ENCODE results near the gene SPATA12.
A peak's percentile ranks its signal among the peaks of the same experiment; 100 is the strongest.

The SPATA12 gene

DNA sequence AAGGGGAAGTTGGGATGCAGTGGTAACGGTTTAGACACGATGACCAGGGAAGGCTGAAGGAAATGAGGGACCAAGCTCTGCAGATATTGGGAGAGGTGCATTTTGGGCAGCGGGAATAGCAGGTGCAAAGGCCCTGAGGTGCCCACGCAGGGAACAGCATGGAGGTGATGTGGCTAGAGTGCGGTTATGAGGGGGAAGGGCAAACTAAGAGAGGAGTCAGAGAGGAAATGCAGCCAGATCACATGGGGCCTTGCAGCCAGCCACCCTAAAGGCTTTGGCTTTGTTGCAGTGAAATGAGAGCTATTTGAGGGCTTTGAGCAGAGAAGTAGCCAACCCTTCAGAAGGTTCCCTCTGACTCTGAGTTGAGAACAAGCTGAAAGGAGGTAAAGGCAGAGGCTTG lies 2.6 kb downstream of the SPATA12 start:
- no peak overlapping the region for H3K4me3 ChIP-seq (ENCODE audit: low read depth, low read length)
- DNase-seq (ENCODE audit: low read depth): no peak
- TF ChIP-seq, protein P1, sequence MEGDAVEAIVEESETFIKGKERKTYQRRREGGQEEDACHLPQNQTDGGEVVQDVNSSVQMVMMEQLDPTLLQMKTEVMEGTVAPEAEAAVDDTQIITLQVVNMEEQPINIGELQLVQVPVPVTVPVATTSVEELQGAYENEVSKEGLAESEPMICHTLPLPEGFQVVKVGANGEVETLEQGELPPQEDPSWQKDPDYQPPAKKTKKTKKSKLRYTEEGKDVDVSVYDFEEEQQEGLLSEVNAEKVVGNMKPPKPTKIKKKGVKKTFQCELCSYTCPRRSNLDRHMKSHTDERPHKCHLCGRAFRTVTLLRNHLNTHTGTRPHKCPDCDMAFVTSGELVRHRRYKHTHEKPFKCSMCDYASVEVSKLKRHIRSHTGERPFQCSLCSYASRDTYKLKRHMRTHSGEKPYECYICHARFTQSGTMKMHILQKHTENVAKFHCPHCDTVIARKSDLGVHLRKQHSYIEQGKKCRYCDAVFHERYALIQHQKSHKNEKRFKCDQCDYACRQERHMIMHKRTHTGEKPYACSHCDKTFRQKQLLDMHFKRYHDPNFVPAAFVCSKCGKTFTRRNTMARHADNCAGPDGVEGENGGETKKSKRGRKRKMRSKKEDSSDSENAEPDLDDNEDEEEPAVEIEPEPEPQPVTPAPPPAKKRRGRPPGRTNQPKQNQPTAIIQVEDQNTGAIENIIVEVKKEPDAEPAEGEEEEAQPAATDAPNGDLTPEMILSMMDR (IDR thresholded peaks at IDR 0.05; ENCODE audit: low read depth, low read length, missing control alignments): no peak

DNA sequence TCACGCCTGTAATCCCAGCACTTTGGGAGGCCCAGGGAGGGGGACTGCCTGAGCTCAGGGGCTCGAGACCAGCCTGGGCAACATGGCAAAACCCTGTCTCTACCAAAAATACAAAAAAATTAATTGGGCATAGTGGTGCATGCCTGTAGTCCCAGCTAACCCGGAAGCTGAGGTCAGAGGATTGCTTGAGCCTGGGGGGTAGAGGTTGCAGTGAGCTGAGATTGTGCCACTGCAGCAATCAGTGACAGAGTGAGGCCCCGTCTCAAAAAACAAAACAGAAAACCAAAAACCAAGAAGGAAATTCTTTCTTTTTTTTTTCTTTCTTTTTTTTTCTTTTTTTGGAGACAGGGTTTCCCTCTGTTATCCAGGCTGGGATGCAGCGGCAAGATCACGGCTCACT lies 3.5 kb downstream of the SPATA12 start:
- DNase-seq (ENCODE audit: low read depth): no peak
- TF ChIP-seq, protein P1 (IDR thresholded peaks at IDR 0.05; ENCODE audit: low read depth, low read length, missing control alignments): no peak
- H3K4me3 ChIP-seq (ENCODE audit: low read depth, low read length): no peak overlapping the region

DNA sequence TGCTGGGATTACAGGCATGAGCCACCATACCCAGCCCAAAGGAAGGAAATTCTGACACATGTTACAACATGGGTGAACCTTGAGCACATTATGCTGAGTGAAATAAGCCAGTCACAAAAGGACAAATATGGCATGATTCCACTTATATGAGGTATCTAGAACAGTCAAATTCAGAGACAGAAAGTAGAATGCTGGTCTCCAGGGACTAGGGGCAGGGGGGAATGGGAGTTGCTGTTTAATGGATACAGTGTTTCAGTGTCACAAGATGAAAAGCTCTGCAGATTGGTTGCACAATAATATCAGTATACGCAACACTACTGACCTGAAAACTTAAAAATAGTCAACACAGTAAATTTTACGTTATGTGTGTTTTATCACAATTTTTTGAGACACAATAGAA lies 4.1 kb downstream of the SPATA12 start:
- TF ChIP-seq, protein P1 (IDR thresholded peaks at IDR 0.05; ENCODE audit: low read depth, low read length, missing control alignments): no peak

DNA sequence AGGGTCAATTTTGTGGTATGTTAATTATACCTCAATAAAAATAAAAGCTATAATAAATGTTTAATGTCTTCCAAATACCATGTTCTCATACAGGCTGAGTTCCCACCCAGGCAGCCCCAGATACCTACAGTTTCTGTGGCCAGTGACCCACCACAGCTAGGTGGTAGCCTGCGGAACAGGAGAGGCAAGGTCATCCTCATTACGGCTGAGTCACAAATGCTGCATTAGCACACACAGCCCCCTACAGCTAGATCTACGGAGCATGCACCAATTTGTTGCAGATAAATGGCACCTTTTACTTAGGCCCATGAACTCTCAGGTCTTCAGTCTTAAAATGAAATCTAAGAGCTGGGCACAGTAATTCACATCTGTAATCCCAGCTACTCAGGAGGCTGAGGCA lies 5.1 kb downstream of the SPATA12 start:
- no peak overlapping the region for H3K4me3 ChIP-seq (ENCODE audit: low read depth, low read length)
- no peak for DNase-seq (ENCODE audit: low read depth)
- TF ChIP-seq, protein P1 (IDR thresholded peaks at IDR 0.05; ENCODE audit: low read depth, low read length, missing control alignments): no peak

More for the DNA sequence above, 4.1 kb downstream of the SPATA12 start:
- H3K4me3 ChIP-seq (ENCODE audit: low read depth, low read length): no peak overlapping the region
- DNase-seq (ENCODE audit: low read depth): no peak

DNA sequence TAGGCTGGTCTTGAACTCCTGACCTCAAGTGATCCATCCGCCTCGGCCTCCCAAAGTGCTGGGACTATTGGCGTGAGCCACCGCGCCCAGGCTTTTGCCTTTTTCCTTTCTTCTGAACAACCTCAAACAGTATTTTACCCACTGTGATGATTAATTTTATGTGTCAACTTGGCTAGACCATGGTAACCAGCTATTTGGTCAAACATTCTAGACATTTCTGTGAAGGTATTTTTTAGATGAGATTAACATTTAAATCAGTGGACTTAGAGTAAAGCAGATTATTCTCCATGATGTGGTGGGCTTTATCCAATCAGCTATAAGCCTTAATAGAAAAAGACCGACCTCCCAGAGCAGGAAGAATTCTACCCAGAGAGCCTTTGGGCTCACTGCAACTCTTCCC lies 6.0 kb downstream of the SPATA12 start:
- TF ChIP-seq, protein P1 (IDR thresholded peaks at IDR 0.05; ENCODE audit: low read depth, low read length, missing control alignments): no peak
- no peak for DNase-seq (ENCODE audit: low read depth)
- no peak overlapping the region for H3K4me3 ChIP-seq (ENCODE audit: low read depth, low read length)

DNA sequence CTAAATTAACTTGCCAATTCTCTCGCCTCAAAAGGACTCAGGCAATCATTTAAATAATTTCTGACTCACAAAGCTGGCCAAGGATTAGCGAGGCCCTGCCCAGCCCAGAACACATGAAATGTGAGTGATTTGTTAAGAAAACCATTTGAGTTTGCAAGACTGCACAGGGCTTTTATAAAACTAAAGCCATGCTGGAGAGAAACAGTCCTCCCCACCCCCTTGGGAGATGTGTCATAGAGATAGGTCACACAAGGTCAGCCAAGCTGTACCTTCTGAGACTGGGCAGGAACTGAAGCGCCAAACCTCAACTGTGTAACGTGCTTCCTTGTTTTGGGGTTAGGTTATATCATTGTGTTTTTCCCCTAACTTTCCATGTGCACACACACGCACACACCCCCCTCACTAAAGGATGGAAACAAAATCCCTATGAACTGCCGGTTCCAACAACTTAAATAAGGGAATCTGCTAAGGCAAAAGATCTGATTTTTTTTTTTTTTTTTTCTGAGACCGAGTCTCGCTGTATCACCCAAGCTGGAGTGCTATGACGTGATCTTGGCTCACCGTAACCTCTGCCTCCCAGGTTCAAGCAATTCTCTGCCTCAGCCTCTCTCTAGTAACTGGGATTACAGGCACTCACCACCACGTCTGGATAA lies 8.1 kb downstream of the SPATA12 start:
- H3K4me3 ChIP-seq (ENCODE audit: low read depth, low read length): no peak overlapping the region
- DNase-seq (ENCODE audit: low read depth): peak; percentile 82

More for the DNA sequence above, 8.1 kb downstream of the SPATA12 start:
- TF ChIP-seq, protein P1 (IDR thresholded peaks at IDR 0.05; ENCODE audit: low read depth, low read length, missing control alignments): no peak
